GM19438 (cell line): ENCODE measurements around the gene IARS2.
"Not testable (repeated sequence)": the region's sequence is repeated elsewhere in the genome, so short reads cannot be mapped to it uniquely, and the experiment has no call there.

Experiments used
- ATAC-seq: cut with Tn5 transposase; IDR thresholded peaks from one replicate; pipeline ENCODE4 v1.9.1; 2021; ENCODE audit warnings: low read depth; ENCODE audit not compliant: unreplicated experiment

IARS2 gene

DNA sequence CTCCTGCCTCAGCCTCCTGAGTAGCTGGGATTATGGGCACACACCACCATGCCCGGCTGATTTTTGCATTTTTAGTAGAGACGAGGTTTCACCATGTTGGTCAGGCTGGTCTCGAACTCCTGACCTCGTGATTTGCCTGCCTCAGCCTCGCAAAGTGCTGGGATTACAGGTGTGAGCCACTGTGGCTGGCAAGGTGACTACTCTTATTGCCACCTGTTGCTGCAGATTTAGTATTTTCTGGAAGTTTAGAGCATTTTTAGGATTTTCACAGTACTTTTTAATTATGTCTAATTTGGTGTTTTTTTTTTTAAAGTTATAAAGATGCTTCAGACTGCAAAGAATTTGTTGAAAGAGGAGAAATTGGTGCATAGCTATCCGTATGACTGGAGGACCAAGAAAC, 16.5 kb downstream of the IARS2 start:
- ATAC-seq = not testable (repeated sequence)

DNA sequence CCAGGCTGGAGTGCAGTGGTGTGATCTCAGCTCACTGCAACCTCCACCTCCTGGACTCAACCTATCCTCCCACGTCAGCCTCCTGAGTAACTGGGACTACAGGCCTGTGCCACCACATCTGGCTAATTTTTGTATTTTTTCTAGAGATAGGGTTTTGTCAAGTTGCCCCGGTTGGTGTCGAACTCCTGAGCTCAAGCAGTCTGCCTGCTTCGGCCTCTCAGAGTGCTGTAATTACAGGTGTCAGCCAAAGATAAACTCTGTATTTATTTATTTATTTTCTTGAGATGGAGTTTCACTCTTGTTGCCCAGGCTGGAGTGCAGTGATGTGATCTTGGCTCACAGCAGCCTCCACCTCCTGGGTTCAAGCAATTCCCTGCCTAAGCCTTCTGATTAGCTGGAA, 18.7 kb downstream of the IARS2 start:
- ATAC-seq = not testable (repeated sequence)

DNA sequence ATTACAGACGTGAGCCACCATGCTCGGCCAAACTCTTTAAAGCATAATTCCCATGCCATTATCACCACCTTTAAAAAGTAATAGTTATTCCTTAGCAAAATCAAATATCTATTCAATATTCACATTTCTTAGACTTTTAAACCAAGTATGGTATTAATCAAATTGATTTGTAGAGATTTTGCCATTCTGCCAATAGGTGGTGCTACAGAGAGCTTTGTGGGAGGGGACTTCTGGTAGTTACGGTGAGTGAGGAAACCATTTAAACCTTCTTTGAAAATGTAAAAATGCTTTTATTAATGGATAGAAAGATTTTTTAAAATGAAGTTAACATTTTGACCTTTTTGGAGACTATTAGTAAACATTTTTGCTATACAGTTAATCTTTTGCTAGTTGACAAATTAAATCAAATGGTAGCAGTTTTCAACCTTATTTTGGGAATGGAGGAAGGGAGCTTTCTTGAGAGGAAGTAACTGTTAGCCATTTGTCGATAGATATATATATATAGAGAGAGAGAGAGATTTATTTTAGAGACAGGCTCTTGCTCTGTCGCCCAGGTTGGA, 19.3 kb downstream of the IARS2 start:
- ATAC-seq = peak; percentile 65

DNA sequence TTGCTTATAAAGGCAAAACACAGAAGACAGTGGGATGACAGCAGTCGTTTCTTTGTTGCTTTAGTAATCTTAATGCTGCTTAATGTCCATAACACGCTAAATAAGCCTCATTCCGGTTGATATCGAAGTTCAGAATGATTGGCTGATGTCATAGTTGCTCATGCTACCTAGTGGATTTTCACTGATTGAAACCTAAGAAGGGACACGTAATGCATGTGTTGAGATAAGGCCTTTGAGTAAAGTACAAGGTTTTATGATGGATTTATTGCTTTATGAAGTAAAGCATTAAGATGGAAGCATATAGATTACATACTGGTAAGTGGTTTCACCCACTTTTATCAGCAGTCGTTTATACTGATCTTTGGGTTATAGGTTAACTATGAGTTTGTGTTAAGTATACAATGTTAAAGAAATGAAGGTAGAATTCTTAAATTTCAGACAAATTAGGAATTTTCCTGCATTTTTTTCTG, 25.1 kb downstream of the IARS2 start:
- ATAC-seq = no peak

DNA sequence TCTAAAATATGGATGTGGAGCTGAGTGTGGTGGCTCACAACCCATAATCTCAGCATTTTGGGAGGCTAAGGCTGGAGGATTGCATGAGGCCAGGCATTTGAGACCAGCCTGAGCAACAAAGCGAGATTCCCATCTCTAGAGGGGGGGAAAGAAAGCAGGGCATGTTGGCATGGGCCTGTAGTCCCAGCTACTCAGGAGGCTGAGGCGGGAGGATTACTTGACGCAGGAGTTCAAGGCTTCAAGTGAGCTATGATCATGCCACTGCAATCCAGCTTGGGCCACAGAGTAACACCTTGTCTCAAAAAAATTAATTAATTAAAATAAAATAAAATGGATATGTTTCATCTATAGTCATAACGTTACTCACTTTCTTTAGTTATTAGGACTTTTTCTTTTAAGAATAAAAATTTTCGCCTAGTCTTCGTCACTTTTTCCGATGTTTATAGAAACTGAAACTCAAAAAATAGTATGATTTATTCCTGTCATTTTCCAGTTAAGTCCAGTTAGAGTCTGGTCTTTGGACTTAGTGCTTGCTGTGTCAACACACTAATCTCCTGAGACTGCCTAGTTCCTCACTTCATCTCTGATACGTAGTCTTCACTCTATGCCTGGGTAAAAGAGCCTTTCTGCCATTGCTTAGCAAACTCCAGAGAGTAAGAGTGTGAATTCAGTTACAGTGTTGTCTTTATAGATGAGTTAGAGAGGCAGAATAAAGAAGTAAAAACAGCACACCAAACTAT, 28.0 kb downstream of the IARS2 start:
- ATAC-seq = no peak

DNA sequence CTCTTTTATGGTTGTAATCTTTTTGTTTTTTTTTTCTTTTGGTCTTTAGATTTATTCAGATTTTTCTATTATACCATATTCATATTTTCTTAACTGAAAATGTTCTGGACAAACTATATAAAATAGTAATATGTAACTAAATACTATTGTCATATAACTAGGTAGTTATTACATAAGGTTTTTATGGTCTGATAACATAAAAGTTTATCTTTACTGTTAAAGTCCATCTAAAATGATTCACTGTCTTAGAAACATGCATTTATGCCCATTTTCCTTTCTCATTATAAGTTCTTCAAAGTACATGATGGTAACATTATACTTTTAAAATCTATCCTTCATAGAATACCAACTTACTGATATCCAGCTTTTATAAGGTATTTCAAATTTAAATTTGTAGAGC, 29.1 kb downstream of the IARS2 start:
- no peak for ATAC-seq

DNA sequence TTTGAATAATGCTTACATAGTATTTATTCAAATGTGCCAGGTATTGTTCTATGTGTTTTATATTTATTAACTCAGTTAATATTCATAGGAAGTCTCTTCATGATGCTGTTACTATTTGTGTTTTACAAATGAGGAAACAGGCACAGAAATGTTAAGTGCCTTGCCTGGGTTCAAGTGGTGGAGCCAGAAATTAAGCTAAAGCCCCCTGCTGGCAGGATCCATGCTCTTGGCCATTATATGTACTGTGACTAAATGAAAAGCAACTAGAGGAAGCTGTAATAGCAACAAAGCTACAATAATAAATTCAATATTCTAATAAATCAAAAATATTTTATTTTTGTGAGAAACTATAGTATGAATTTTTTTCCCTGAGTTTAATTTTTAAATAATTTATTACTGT, 30.0 kb downstream of the IARS2 start:
- no peak for ATAC-seq

DNA sequence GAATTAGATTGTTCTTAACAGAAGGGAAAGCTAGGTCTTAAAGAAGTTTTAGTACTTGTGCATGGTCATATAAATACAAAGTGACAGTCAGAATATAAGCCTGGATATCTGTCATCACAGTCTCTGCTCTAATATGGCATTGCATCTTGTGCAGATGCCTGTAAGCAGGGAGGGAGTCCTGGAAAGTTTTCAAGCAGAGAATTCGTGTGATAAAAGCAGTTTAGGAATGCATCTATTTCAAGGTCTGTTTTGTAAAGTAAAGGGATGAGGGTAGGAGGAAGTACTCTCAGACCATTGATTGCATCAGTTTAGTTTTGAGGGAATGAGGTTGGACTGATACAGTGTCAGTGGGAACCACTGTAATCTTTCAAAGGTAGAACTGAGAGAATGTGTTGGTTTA, 30.6 kb downstream of the IARS2 start:
- ATAC-seq = no peak

DNA sequence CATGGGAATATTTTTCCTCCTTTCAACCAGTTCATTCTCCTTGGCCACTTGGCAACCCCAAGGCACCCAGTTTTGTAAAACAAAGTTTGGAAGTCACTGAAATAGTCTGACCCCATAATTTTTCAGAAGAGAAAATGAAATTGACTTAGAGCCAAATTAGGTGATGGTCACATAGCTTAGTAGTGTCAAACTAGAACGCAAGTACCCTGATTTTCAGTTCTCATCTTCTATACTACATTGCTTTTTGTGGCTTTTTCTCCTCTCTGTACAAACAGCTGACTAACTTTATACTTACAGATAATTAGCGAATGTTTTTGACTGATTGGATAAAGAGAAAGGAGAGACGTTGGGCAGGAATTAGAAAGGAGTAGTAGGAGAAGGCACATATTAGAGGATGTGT, 33.1 kb downstream of the IARS2 start:
- ATAC-seq = no peak

DNA sequence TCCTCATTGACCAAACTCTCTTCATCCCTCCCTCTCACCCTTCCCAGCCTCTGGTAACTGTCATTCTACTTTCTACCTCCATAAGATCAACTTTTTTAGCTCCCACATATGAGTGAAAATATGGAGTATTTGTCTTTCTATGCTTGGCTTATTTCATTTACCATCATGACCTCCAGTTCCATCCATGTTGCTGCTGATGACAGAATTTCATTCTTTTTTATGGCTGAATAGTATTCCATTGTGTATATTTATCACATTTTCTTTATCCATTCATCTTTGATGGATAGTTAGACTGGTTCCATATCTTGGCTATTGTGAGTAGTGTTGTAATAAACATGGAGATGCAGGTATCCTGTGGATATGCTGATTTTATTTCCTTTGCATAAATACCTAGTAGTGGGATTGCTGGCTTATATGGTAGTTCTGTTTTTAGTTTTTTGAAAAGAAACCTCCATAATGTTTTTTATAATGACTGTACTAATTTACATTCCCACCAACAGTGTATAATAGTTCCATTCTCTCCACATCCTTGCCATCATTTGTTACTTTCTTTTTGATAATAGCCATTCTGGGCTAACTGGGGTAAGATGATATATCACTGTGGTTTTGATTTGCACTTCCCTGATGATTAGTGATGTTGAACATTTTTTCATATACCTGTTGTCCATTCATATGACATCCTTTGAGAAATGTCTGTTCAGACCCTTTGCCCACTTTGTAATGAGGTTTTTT, 35.7 kb downstream of the IARS2 start:
- no peak for ATAC-seq

DNA sequence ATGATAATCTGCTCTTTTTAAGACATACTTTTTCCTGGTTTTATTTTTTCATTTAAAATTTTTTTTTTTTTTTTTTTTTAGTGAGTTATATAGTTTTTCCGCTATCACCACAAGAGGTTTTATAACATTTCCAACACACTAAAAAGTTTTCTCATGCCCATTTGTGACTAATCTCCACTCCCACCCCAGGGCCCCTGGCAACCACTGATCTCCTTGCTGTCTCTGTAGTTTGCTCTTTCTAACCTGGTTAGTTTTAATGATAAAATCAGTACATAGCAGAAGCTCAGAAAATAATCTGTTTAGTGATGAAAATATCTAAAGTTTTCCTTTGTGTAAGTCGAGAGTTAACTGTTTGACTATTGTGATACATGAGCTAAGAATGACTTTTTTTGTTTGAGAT, 41.8 kb downstream of the IARS2 start:
- no peak for ATAC-seq

DNA sequence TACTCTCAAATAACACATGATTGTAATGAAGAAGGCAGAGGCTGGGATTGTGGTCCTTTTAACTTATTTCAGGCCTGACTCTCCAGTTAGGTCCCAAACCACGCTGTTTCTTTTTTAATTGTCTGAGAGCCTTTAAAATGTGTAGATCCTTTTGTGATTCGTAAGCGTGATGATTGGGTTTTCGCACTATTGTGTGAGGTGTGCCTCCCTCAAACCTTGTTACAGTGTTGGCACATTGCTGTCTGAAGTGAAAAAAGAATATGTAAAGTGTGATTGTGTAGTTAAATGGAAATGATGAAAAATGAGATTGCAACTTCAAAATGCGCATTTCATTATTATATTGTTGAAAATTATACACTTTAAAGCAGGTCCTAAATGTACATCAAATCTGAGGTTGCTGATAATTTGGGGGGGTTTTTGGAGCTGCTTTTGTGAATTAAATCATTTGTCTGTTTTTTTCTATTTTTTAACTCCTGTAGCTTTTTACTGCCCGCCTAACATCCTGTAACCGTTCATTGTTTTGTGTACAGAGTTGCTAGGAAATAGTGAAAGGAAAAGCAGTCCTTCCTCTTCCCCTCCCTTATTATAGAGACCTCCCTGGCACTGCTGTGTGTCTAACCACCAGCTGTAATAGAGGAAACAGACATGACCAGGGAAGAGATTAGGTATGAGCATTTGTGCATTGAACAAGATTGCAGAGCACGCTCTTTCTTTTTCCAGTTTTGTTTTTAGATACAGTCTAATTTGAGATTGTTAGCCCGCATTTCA, 43.3 kb downstream of the IARS2 start:
- ATAC-seq = no peak

DNA sequence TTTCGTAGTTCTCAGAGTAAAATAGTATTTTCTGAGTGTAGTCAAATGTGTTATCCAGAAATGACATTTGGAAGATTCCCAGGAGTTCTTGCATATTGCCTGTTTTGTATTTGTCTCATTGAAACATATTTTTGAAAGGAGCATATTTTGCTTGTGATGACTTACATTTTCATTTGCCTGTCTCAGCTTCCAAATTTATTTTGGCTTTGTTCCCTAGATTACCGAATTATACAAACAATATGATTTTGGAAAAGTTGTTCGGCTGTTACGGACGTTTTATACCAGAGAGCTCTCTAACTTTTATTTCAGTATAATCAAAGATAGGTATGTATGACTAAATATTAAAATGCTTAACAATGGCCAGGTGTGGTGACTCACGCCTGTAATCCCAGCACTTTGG, 46.0 kb downstream of the IARS2 start:
- no peak for ATAC-seq

DNA sequence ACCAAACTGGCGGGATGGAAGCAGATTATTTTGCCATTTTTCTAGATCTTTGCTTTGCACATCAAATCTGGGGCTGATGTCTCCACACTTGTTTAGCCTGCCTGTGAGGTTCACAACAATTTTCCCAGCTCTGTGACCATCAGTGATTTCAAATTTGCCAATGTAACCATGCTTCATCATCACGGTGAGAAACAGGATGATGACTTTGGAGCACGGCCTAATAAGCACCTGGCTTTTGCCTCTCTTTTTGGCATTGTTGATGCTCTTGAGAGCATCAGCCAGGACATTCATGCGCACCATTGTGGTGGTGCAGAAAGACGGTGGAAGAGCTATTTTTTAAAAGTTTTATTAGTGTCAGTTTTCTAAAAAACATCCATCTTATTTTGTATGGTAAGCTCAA, 50.1 kb downstream of the IARS2 start:
- no peak for ATAC-seq

DNA sequence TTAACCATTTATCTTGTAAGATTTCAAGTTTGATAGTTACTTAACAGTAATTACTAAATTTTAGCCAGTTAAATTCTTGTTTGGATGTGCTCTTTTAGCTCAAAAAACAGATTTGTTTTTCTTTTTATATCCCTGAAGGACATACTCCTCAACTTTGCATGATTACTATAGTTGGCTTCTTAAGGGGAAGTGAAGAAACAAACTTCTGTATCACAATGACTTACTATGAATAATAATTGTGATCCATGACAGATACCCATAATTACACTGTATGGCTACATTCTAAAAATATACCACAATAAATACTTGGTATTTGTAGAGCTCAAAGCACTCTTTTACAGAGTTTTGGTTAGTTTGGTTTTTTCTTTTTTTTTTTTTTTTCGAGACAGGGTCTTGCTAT, 55.8 kb downstream of the IARS2 start:
- no peak for ATAC-seq

DNA sequence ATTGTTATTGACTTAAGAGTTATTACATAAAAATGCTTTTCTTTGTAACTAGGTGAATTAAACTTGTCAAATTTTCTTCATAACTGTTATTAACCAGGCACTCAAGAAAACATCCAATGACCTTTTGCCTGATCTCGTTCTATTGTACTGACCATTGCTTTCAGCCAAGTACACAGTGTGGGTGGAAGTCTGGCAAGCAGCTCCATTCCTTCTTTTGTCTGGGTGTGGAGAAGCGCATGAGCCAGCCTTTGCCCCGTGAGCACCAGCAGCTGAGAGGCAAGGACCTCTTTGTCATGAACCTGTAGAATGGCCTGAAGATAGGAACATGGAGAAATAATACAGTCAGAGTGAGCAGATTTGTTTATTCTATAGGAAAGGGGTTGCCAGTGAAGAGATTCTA, 57.5 kb downstream of the IARS2 start:
- no peak for ATAC-seq

DNA sequence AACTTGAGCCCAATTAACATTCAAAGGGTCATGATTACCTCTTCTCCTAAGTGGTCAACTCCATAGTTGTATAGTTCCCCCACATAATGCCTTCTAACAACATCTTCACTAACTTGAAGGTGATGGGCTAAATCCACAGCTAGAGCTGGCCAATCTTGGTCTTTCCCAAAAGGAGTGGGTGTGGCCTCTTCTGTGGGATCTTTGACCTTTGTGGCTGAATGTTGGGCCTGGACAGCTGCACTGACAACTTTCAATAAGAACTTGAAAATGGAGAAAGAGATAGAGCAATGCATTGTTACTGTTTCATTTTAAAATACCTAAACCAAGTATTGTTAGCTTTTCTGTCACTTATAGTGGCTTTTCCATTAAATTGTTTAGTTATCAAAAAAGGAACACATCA, 59.2 kb downstream of the IARS2 start:
- no peak for ATAC-seq

DNA sequence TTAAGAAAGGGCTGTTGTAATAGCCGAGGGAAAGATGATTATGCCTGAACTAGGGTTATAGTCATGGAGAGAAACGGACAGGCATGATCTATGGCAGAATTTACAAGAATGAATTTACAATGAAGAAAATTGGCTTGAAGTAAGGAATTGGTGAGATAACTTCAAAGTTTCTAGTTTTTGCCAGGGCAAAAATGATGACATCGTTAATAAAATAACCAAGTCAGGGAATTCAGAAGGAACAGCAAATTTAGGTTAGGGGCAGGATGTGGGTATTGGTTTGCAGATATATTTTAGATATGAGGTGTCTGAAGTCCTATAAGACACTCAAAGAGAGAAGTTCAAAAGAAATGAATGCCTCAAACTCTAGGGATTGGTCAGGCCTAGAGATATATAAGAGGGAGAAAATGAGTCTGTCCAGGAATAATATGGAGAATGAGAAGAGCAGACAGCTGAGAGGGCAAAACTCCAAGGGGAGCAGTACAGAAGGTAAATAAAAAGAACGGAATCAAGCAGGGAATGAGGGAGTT, 62.8 kb downstream of the IARS2 start:
- no peak for ATAC-seq

DNA sequence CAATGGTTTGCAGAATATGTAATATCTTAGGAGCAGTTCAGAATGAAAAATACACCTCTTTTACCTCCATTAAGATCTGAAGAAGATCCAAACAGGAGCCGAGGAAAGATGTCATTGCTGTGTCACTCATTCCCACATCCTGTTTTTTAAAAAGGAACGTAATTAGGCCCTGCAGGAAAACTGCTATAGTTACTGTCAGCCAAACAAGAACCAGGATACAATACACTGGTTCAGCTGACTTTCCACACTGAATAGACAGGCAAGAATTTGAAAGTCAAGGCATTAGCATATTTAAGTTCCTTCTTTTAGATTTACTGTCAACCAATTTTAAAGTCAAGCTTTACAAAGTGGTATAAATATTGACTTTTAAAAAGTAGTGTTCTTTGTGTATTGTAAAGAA, 63.8 kb downstream of the IARS2 start:
- no peak for ATAC-seq

DNA sequence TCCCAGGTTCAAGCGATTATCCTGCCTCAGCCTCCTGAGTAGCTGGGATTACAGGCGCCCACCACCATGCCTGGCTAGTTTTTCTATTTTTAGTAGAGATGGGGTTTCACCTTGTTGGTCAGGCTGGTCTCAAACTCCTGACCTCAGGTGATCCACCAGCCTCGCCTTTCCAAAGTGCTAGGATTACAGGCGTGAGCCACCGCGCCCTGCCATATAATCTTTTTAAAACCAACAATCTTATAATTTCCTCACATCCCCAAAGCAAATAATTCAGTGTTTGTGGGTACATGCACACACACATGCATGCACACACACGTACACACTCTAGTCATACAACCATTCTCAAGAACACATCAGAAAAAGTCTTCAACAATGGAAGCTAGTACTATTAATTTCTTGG, 64.6 kb downstream of the IARS2 start:
- ATAC-seq = not testable (repeated sequence)

DNA sequence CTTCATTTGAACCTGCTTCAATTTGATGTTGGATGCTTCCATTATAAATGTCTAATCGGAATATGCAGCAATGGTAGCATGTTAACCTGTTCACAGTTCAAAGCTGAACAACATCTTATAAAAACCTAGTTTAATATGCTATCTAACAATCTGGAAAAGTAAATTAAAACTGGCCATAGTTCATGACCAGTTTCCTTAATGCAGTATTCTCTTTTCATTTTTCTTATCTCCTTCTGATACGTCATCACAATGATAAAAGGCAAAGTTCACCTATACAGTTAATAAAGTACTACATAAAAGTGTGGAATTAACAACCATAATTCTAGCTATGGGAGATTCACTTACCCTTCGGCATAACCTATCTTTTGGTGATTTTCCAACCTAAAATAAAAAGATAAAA, 65.1 kb downstream of the IARS2 start:
- no peak for ATAC-seq
